CD8-positive, alpha-beta memory T cell (primary cell): ENCODE measurements around the gene BTG1. TPM values are rescaled to one million over a fixed set of nuclear protein-coding genes. Genes with fewer than 3 reads are reported as not detected.

Experiments
- CTCF ChIA-PET: fragments of 350-600 bp; sonication (Branson Sonifier 250); formaldehyde crosslinking; loops from one replicate; lab custom pipeline; 2021; ENCODE audit warnings: antibody characterized with exemption; lab: Charles Lee
- POLR2A ChIA-PET: fragments of 350-600 bp; sonication (Branson Sonifier 250); formaldehyde crosslinking; loops from one replicate; lab custom pipeline; 2021; ENCODE audit warnings: antibody characterized with exemption; lab: Charles Lee
- DNase-seq, 5 donors: peaks; one replicate each; pipeline versions ENCODE4 v3.0.0 to v3.0.0-alpha.2; 2020 to 2022; ENCODE audit warnings: mixed read lengths in 1 of 5
- H3K27ac ChIP-seq: one replicate; pipeline ENCODE4 v1.7.0; 2013; ENCODE audit warnings: low read depth, mild to moderate bottlenecking, low read length, moderate library complexity
- H3K27me3 ChIP-seq: 2 replicates; pipeline ENCODE4 v1.7.0; 2013; ENCODE audit warnings: low read length, mild to moderate bottlenecking; ENCODE audit not compliant: insufficient read depth, poor library complexity, severe bottlenecking
- H3K36me3 ChIP-seq: 2 replicates; pipeline ENCODE4 v1.7.0; 2013; ENCODE audit warnings: mild to moderate bottlenecking, low read length, moderate library complexity; ENCODE audit not compliant: insufficient read depth
- H3K4me1 ChIP-seq: 2 replicates; pipeline ENCODE4 v1.7.0; 2013; ENCODE audit warnings: mild to moderate bottlenecking, low read length, moderate library complexity; ENCODE audit not compliant: insufficient read depth
- H3K4me3 ChIP-seq: 2 replicates; pipeline ENCODE4 v1.7.0; 2013; ENCODE audit warnings: mild to moderate bottlenecking, low read length
- H3K9me3 ChIP-seq: 2 replicates; pipeline ENCODE4 v1.7.0; 2013; ENCODE audit warnings: mild to moderate bottlenecking, low read length
- H3K27ac Mint-ChIP-seq, 8 donors: one replicate each; pipeline ENCODE4 v1.8.0; 2020 to 2021; ENCODE audit warnings: mixed read lengths in 8 of 8, mild to moderate bottlenecking in 6 of 8, inconsistent platforms in 3 of 8, moderate library complexity in 3 of 8
- H3K27me3 Mint-ChIP-seq, 2 donors: one replicate each; pipeline ENCODE4 v1.8.0; 2020 to 2021; ENCODE audit warnings: mixed read lengths in 2 of 2, mild to moderate bottlenecking in 1 of 2, moderate library complexity in 1 of 2
- H3K36me3 Mint-ChIP-seq, 3 donors: one replicate each; pipeline ENCODE4 v1.8.0; 2020 to 2021; ENCODE audit warnings: mixed read lengths in 3 of 3, inconsistent platforms in 1 of 3, mild to moderate bottlenecking in 1 of 3
- H3K4me1 Mint-ChIP-seq, 3 donors: one replicate each; pipeline ENCODE4 v1.8.0; 2020 to 2021; ENCODE audit warnings: mixed read lengths in 3 of 3, inconsistent platforms in 1 of 3, mild to moderate bottlenecking in 1 of 3
- H3K4me3 Mint-ChIP-seq, 7 donors: one replicate each; pipeline ENCODE4 v1.8.0; 2020 to 2021; ENCODE audit warnings: mixed read lengths in 7 of 7, mild to moderate bottlenecking in 6 of 7, moderate library complexity in 4 of 7, inconsistent platforms in 2 of 7
- H3K9me3 Mint-ChIP-seq, 5 donors: one replicate each; pipeline ENCODE4 v1.8.0; 2020 to 2022; ENCODE audit warnings: mixed read lengths in 5 of 5, mild to moderate bottlenecking in 3 of 5, moderate library complexity in 2 of 5, inconsistent platforms in 1 of 5
- polyA plus RNA-seq: library from polyadenylated mRNA; unstranded; fragments of 300-500 nt; fragmentation: Illumina TruSeq; gene quantifications from one replicate; pipeline ENCODE4 v1.2.3, GENCODE V29; 2021
- total RNA-seq, 2 experiments: library from RNA; stranded (reverse); gene quantifications; one replicate each; pipeline ENCODE4 v1.2.3, GENCODE V29; 2021

The BTG1 gene
- total and polyA plus RNA-seq, 3 experiments from 2014 or later, result 98.3 to 748 (median 103) TPM

- peaks cover 0 to 14% of the 10 kb centered on the region in 2 donors for H3K27me3 Mint-ChIP-seq
- Histone ChIP-seq H3K9me3 (no peaks in the 10 kb centered on the region), H3K4me1 (peaks cover under 1% of the 10 kb centered on the region), H3K27me3 (no peaks in the 10 kb centered on the region), H3K27ac (peak overlapping the region; percentile 98), H3K4me3 (peak overlapping the region; percentile 98), H3K36me3 (peaks cover 54% of the 10 kb centered on the region)
- ChIA-PET CTCF (interaction anchor here (1.0 to 5.1 kb wide), 4 partner anchors 136 to 761 kb away, joined by 3 to 33 read pairs (median 12); no protein-coding TSS in a partner anchor), POLR2A (interaction anchor here (0.6 to 5.9 kb wide), 12 partner anchors 9 to 562 kb away, joined by 3 to 78 read pairs (median 4); no protein-coding TSS in a partner anchor)
- H3K36me3 Mint-ChIP-seq, result peaks cover 39 to 90% (median 64%) of the 10 kb centered on the region in 3 donors
- peak in 1 of 5 donors; percentile 32 for DNase-seq
- peaks cover 0 to 8% (median 2%) of the 10 kb centered on the region in 5 donors for H3K9me3 Mint-ChIP-seq
- peak overlapping the region; percentile 92 to 99 (median 99) for H3K27ac Mint-ChIP-seq
- H3K4me1 Mint-ChIP-seq, result peaks cover 21 to 26% (median 23%) of the 10 kb centered on the region in 3 donors
- H3K4me3 Mint-ChIP-seq, result peak overlapping the region; percentile 95 to 100 (median 100)
Measured at GRCh38 chr12:92142251-92142926, 3.3 kb downstream of the BTG1 start.

- CTCF ChIA-PET, result interaction anchor here (0.8 to 1.0 kb wide), 2 partner anchors 107 to 149 kb away, joined by 3 read pairs; no protein-coding TSS in a partner anchor
- Histone ChIP-seq H3K4me3 (peak overlapping the region; percentile 98), H3K36me3 (peaks cover 54% of the 10 kb centered on the region)
Measured at GRCh38 chr12:92141591-92142121, 4.0 kb downstream of the BTG1 start.

GRCh38 chr12:92140896-92141536 lies 4.6 kb downstream of the BTG1 start:
- H3K27ac ChIP-seq, result peak overlapping the region; percentile 98
- H3K27me3 ChIP-seq, result no peaks in the 10 kb centered on the region
- H3K9me3 ChIP-seq, result no peaks in the 10 kb centered on the region
- peaks cover 44 to 96% (median 69%) of the 10 kb centered on the region in 3 donors for H3K36me3 Mint-ChIP-seq
- ChIA-PET POLR2A (interaction anchor here (0.7 to 5.9 kb wide), 10 partner anchors 91 to 526 kb away, joined by 3 to 78 read pairs (median 4); no protein-coding TSS in a partner anchor), CTCF (interaction anchor here (0.8 to 1.0 kb wide), 2 partner anchors 107 to 149 kb away, joined by 3 read pairs; no protein-coding TSS in a partner anchor)
- H3K4me3 ChIP-seq, result peak overlapping the region; percentile 98
- H3K36me3 ChIP-seq, result peaks cover 54% of the 10 kb centered on the region
- H3K27ac Mint-ChIP-seq, result peak overlapping the region; percentile 92 to 99 (median 98)
- H3K4me1 ChIP-seq, result peaks cover 10% of the 10 kb centered on the region
- DNase-seq, result peak in 1 of 5 donors; percentile 32
- H3K4me1 Mint-ChIP-seq, result peaks cover 23 to 26% (median 24%) of the 10 kb centered on the region in 3 donors
- H3K9me3 Mint-ChIP-seq, result peaks cover 0 to 8% (median 2%) of the 10 kb centered on the region in 5 donors
- peak overlapping the region; percentile 95 to 100 (median 100) for H3K4me3 Mint-ChIP-seq
- H3K27me3 Mint-ChIP-seq, result peaks cover 0 to 14% of the 10 kb centered on the region in 2 donors

More at GRCh38 chr12:92141591-92142121, 4.0 kb downstream of the BTG1 start:
- Mint-ChIP-seq H3K4me3 (peak overlapping the region; percentile 95 to 100 (median 100)), H3K4me1 (peaks cover 21 to 26% (median 23%) of the 10 kb centered on the region in 3 donors), H3K27me3 (peaks cover 0 to 14% of the 10 kb centered on the region in 2 donors), H3K9me3 (peaks cover 0 to 8% (median 2%) of the 10 kb centered on the region in 5 donors), H3K27ac (peak overlapping the region; percentile 82 to 99 (median 98)), H3K36me3 (peaks cover 40 to 95% (median 64%) of the 10 kb centered on the region in 3 donors)
- peak overlapping the region; percentile 98 for H3K27ac ChIP-seq
- peaks cover 4% of the 10 kb centered on the region for H3K4me1 ChIP-seq
- peak in 3 of 5 donors; percentile 50 to 80 (median 67) for DNase-seq
- POLR2A ChIA-PET, result interaction anchor here (0.7 to 5.9 kb wide), 15 partner anchors 8 to 561 kb away, joined by 3 to 78 read pairs (median 4); no protein-coding TSS in a partner anchor
- no peaks in the 10 kb centered on the region for H3K9me3 ChIP-seq
- no peaks in the 10 kb centered on the region for H3K27me3 ChIP-seq

- H3K36me3 ChIP-seq, result peaks cover 53% of the 10 kb centered on the region
- H3K9me3 ChIP-seq, result no peaks in the 10 kb centered on the region
- Mint-ChIP-seq H3K4me1 (peaks cover 30 to 34% (median 33%) of the 10 kb centered on the region in 3 donors), H3K27me3 (peaks cover 0 to 10% of the 10 kb centered on the region in 2 donors), H3K9me3 (peaks cover 0 to 5% (median 0%) of the 10 kb centered on the region in 5 donors), H3K36me3 (peaks cover 44 to 97% (median 66%) of the 10 kb centered on the region in 3 donors), H3K27ac (peak overlapping the region; percentile 80 to 99 (median 97)), H3K4me3 (peak overlapping the region; percentile 95 to 100 (median 100))
- ChIA-PET CTCF (no interaction called here), POLR2A (no interaction called here)
- H3K4me3 ChIP-seq, result peak overlapping the region; percentile 98
- no peak for DNase-seq
- no peaks in the 10 kb centered on the region for H3K27me3 ChIP-seq
- peak overlapping the region; percentile 98 for H3K27ac ChIP-seq
- H3K4me1 ChIP-seq, result peaks cover 17% of the 10 kb centered on the region
Measured at GRCh38 chr12:92140156-92140555, 5.5 kb downstream of the BTG1 start.

- CTCF ChIA-PET, result no interaction called here
- Histone ChIP-seq H3K9me3 (no peaks in the 10 kb centered on the region), H3K36me3 (peaks cover 49% of the 10 kb centered on the region), H3K27ac (peak overlapping the region; percentile 98), H3K4me3 (peak overlapping the region; percentile 98), H3K27me3 (no peaks in the 10 kb centered on the region), H3K4me1 (peaks cover 22% of the 10 kb centered on the region)
- Mint-ChIP-seq H3K27ac (peak overlapping the region; percentile 80 to 99 (median 97)), H3K27me3 (peaks cover 0 to 9% of the 10 kb centered on the region in 2 donors), H3K4me3 (peak overlapping the region; percentile 95 to 100 (median 100)), H3K36me3 (peaks cover 45 to 97% (median 66%) of the 10 kb centered on the region in 3 donors), H3K9me3 (peaks cover 0 to 5% (median 0%) of the 10 kb centered on the region in 5 donors), H3K4me1 (peaks cover 35 to 39% (median 38%) of the 10 kb centered on the region in 3 donors)
- POLR2A ChIA-PET, result no interaction called here
- DNase-seq, result peak in 1 of 5 donors; percentile 26
Measured at GRCh38 chr12:92139634-92140150, 6.0 kb downstream of the BTG1 start.

- peaks cover 45 to 49% (median 48%) of the 10 kb centered on the region in 3 donors for H3K4me1 Mint-ChIP-seq
- Histone ChIP-seq H3K27me3 (no peaks in the 10 kb centered on the region), H3K27ac (no peak overlapping the region), H3K4me1 (peaks cover 33% of the 10 kb centered on the region), H3K4me3 (peak overlapping the region; percentile 98), H3K9me3 (no peaks in the 10 kb centered on the region), H3K36me3 (peaks cover 38% of the 10 kb centered on the region)
- ChIA-PET CTCF (interaction anchor here (1.3 kb wide), 1 partner anchor 103 kb away, joined by 3 read pairs; no protein-coding TSS in a partner anchor), POLR2A (interaction anchor here (1.1 to 2.5 kb wide), 2 partner anchors 7 to 108 kb away, joined by 3 to 24 read pairs; partner anchors contain the start of gene BTG1)
- peak overlapping the region; percentile 49 to 99 (median 91) for H3K27ac Mint-ChIP-seq
- peak overlapping the region; percentile 95 to 100 (median 100) for H3K4me3 Mint-ChIP-seq
- no peak for DNase-seq
- no peaks in the 10 kb centered on the region for H3K27me3 Mint-ChIP-seq
- H3K9me3 Mint-ChIP-seq, result no peaks in the 10 kb centered on the region
- H3K36me3 Mint-ChIP-seq, result peaks cover 36 to 97% (median 55%) of the 10 kb centered on the region in 3 donors
Measured at GRCh38 chr12:92138626-92139025, 7.0 kb downstream of the BTG1 start.

- CTCF ChIA-PET, result interaction anchor here (0.6 to 1.6 kb wide), 4 partner anchors 102 to 756 kb away, joined by 3 to 7 read pairs (median 4); no protein-coding TSS in a partner anchor
- Histone ChIP-seq H3K4me3 (peak overlapping the region; percentile 98), H3K27me3 (no peaks in the 10 kb centered on the region), H3K4me1 (peaks cover 37% of the 10 kb centered on the region), H3K9me3 (no peaks in the 10 kb centered on the region), H3K36me3 (peaks cover 33% of the 10 kb centered on the region), H3K27ac (peak overlapping the region; percentile 40)
- H3K36me3 Mint-ChIP-seq, result peaks cover 32 to 96% (median 50%) of the 10 kb centered on the region in 3 donors
- POLR2A ChIA-PET, result interaction anchor here (0.9 to 2.5 kb wide), 3 partner anchors 7 to 107 kb away, joined by 3 to 24 read pairs (median 4); partner anchors contain the start of gene BTG1
- peaks cover 50 to 54% (median 53%) of the 10 kb centered on the region in 3 donors for H3K4me1 Mint-ChIP-seq
- peak overlapping the region; percentile 49 to 99 (median 91) for H3K27ac Mint-ChIP-seq
- no peaks in the 10 kb centered on the region for H3K27me3 Mint-ChIP-seq
- no peak for DNase-seq
- peak overlapping the region; percentile 95 to 100 (median 100) for H3K4me3 Mint-ChIP-seq
- H3K9me3 Mint-ChIP-seq, result no peaks in the 10 kb centered on the region
Measured at GRCh38 chr12:92138144-92138543, 7.5 kb downstream of the BTG1 start.
